Measurements from ENCODE around the gene MIER2.
"Not testable (repeated sequence)": the region's sequence is repeated elsewhere in the genome, so short reads cannot be mapped to it uniquely, and the experiment has no call there.

MIER2 gene

DNA sequence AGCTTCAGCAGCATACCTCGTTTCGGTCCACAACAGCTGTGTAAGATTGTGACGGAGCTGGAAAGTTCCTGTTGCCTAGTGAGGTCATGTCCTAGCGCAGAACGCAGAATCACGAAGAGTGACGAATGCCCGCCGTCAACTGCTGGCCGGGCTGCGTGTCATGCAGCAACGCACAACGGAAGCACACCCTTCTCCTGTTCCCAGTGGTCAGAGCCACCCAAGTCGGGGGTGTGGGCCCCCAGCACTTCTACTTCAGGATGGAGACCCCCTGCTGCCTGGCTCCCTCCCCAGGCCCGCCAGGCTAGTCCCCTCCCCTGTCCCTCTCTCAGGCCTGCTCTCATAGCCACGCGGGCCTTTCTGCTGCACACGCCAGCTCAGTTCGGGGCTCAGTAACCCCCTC, 38.4 kb upstream of the MIER2 start:
- CTCF ChIA-PET = no interaction called here
- POLR2A ChIA-PET = no interaction called here
- TF ChIP-seq ZNF384 (IDR thresholded peaks at IDR 0.05) = no peak
- no peak for TF ChIP-seq BHLHE40 (IDR thresholded peaks at IDR 0.05; ENCODE audit: borderline replicate concordance)
- TF ChIP-seq TARDBP (IDR thresholded peaks at IDR 0.05) = no peak
- TF ChIP-seq NFRKB (IDR thresholded peaks at IDR 0.05) = no peak
- no peak for TF ChIP-seq LEF1 (IDR thresholded peaks at IDR 0.05; ENCODE audit: borderline replicate concordance)
- no peak for TF ChIP-seq HDGF (IDR thresholded peaks at IDR 0.05; ENCODE audit: borderline replicate concordance)
- no peak for TF ChIP-seq SUZ12 (IDR thresholded peaks at IDR 0.05)
- TF ChIP-seq SP1 (IDR thresholded peaks at IDR 0.05) = no peak
- TF ChIP-seq FOXK2 (IDR thresholded peaks at IDR 0.05) = no peak
- no peak for TF ChIP-seq FOXA1 (IDR thresholded peaks at IDR 0.05)
- TF ChIP-seq L3MBTL2 (conservative IDR thresholded peaks at IDR 0.05) = no peak
- TF ChIP-seq ELF4 (IDR thresholded peaks at IDR 0.05) = no peak
- no peak for TF ChIP-seq CTBP1 (IDR thresholded peaks at IDR 0.05; ENCODE audit: borderline replicate concordance)
- TF ChIP-seq, protein P1, sequence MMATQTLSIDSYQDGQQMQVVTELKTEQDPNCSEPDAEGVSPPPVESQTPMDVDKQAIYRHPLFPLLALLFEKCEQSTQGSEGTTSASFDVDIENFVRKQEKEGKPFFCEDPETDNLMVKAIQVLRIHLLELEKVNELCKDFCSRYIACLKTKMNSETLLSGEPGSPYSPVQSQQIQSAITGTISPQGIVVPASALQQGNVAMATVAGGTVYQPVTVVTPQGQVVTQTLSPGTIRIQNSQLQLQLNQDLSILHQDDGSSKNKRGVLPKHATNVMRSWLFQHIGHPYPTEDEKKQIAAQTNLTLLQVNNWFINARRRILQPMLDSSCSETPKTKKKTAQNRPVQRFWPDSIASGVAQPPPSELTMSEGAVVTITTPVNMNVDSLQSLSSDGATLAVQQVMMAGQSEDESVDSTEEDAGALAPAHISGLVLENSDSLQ (IDR thresholded peaks at IDR 0.05) = no peak
- no peak for TF ChIP-seq ARNT (IDR thresholded peaks at IDR 0.05)
- no peak for TF ChIP-seq FOXM1 (IDR thresholded peaks at IDR 0.05; ENCODE audit: borderline replicate concordance)
- no peak for DNase-seq (ENCODE audit: extremely low spot score)

DNA sequence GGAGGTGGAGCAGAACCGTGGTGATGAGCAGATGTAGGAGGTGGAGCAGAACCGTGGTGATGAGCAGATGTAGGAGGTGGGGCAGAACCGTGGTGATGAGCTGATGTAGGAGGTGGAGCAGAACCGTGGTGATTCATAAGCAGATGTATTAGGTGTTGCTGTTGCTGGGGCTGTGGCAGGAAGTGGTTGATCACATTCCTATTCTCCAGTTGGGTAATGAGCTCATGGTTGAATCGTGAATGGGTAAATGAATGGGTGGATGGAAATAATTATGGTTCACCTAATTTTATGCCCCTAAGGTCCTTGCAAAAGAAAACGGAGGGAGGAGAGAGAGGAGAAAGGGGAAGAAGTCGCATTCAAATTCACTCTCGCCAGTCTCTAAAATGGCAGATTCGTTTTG, 38.0 kb upstream of the MIER2 start:
- CTCF ChIA-PET; DNase-seq (ENCODE audit: extremely low spot score); POLR2A ChIA-PET: not testable (repeated sequence)

DNA sequence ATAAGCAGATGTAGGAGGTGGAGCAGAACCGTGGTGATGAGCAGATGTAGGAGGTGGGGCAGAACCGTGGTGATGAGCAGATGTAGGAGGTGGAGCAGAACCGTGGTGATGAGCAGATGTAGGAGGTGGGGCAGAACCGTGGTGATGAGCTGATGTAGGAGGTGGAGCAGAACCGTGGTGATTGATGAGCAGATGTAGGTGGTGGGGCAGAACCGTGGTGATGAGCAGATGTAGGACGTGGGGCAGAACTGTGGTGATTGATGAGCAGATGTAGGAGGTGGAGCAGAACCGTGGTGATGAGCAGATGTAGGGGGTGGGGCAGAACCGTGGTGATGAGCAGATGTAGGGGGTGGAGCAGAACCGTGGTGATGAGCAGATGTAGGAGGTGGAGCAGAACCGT, 37.3 kb upstream of the MIER2 start:
- POLR2A ChIA-PET; DNase-seq (ENCODE audit: extremely low spot score); CTCF ChIA-PET: not testable (repeated sequence)

DNA sequence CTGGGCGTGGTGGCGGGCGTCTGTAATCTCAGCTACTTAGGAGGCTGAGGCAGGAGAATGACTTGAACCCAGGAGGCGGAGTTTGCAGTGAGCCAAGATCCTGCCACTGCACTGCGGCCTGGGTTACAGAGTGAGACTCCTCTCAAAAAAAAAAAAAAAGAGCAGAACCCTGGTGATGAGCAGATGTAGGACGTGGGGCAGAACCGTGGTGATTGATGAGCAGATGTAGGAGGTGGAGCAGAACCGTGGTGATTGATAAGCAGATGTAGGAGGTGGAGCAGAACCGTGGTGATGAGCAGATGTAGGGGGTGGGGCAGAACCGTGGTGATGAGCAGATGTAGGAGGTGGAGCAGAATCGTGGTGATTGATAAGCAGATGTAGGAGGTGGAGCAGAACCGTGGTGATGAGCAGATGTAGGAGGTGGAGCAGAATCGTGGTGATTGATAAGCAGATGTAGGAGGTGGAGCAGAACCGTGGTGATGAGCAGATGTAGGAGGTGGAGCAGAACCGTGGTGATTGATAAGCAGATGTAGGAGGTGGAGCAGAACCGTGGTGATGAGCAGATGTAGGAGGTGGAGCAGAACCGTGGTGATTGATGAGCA, 36.1 kb upstream of the MIER2 start:
- POLR2A ChIA-PET; DNase-seq (ENCODE audit: extremely low spot score); CTCF ChIA-PET: not testable (repeated sequence)

DNA sequence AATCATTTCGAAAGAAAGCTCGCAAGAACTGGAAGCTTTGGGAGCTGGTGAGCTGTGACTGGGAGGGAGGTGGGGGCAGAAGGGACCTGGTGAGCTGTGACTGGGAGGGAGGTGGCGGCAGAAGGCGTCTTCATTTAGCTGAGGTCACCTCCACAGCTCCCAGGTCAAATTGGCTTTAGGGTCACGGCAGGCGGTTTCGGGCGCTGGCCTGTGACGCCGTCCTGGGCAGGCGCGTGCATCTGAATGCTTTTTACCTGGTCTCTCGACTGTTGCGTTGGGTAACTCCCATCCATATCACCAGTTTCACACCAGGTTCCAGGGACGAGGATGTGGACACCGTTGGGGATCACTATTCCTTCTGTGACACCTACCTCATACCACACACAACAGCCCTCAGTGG, 35.2 kb upstream of the MIER2 start:
- no peak for TF ChIP-seq ARNT (IDR thresholded peaks at IDR 0.05)
- no peak for TF ChIP-seq ZNF384 (IDR thresholded peaks at IDR 0.05)
- no peak for TF ChIP-seq FOXM1 (IDR thresholded peaks at IDR 0.05; ENCODE audit: borderline replicate concordance)
- TF ChIP-seq FOXK2 (IDR thresholded peaks at IDR 0.05) = no peak
- TF ChIP-seq SUZ12 (IDR thresholded peaks at IDR 0.05) = no peak
- no peak for TF ChIP-seq ELF4 (IDR thresholded peaks at IDR 0.05)
- no peak for TF ChIP-seq L3MBTL2 (conservative IDR thresholded peaks at IDR 0.05)
- TF ChIP-seq NFRKB (IDR thresholded peaks at IDR 0.05) = no peak
- TF ChIP-seq SP1 (IDR thresholded peaks at IDR 0.05) = no peak
- no peak for TF ChIP-seq TARDBP (IDR thresholded peaks at IDR 0.05)
- TF ChIP-seq HDGF (IDR thresholded peaks at IDR 0.05; ENCODE audit: borderline replicate concordance) = no peak
- no peak for TF ChIP-seq BHLHE40 (IDR thresholded peaks at IDR 0.05; ENCODE audit: borderline replicate concordance)
- TF ChIP-seq, protein P1 (IDR thresholded peaks at IDR 0.05) = no peak
- TF ChIP-seq FOXA1 (IDR thresholded peaks at IDR 0.05) = no peak
- no peak for TF ChIP-seq CTBP1 (IDR thresholded peaks at IDR 0.05; ENCODE audit: borderline replicate concordance)
- no peak for TF ChIP-seq LEF1 (IDR thresholded peaks at IDR 0.05; ENCODE audit: borderline replicate concordance)
- ChIA-PET CTCF (no interaction called here), POLR2A (no interaction called here)
- no peak for DNase-seq (ENCODE audit: extremely low spot score)

DNA sequence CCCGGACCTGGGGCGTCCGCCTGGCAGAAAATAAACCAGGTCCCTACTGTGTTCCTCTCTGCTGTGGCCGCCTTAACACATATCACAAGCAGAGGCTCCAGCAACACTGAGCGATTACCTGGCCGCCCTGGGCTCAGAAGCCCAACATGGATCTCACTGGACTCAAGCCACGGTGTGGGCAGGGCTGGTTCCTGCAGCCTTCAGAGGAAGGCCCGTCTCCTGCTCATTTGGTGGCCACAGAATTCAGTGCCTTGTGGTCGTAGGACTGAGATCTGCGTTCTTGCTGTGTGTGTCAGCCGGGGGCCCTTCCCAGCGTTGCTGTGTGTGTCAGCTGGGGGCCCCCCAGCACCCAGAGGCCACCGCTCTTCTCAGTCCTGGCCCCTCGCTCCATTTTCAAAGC, 34.1 kb upstream of the MIER2 start:
- CTCF ChIA-PET = no interaction called here
- TF ChIP-seq ARNT (IDR thresholded peaks at IDR 0.05) = no peak
- TF ChIP-seq, protein P1 (IDR thresholded peaks at IDR 0.05) = no peak
- TF ChIP-seq LEF1 (IDR thresholded peaks at IDR 0.05; ENCODE audit: borderline replicate concordance) = no peak
- no peak for TF ChIP-seq FOXA1 (IDR thresholded peaks at IDR 0.05)
- TF ChIP-seq FOXK2 (IDR thresholded peaks at IDR 0.05) = no peak
- no peak for TF ChIP-seq HDGF (IDR thresholded peaks at IDR 0.05; ENCODE audit: borderline replicate concordance)
- TF ChIP-seq ZNF384 (IDR thresholded peaks at IDR 0.05) = no peak
- TF ChIP-seq ELF4 (IDR thresholded peaks at IDR 0.05) = no peak
- TF ChIP-seq NFRKB (IDR thresholded peaks at IDR 0.05) = no peak
- TF ChIP-seq SUZ12 (IDR thresholded peaks at IDR 0.05) = no peak
- TF ChIP-seq FOXM1 (IDR thresholded peaks at IDR 0.05; ENCODE audit: borderline replicate concordance) = no peak
- no peak for TF ChIP-seq L3MBTL2 (conservative IDR thresholded peaks at IDR 0.05)
- TF ChIP-seq CTBP1 (IDR thresholded peaks at IDR 0.05; ENCODE audit: borderline replicate concordance) = no peak
- TF ChIP-seq SP1 (IDR thresholded peaks at IDR 0.05) = no peak
- no peak for TF ChIP-seq BHLHE40 (IDR thresholded peaks at IDR 0.05; ENCODE audit: borderline replicate concordance)
- no peak for TF ChIP-seq TARDBP (IDR thresholded peaks at IDR 0.05)
- POLR2A ChIA-PET = no interaction called here
- no peak for DNase-seq (ENCODE audit: extremely low spot score)
